HG03045 (cell line): ENCODE data around the gene IL1RAPL1.

ENCODE experiments used
- ATAC-seq: cut with Tn5 transposase; IDR thresholded peaks from one replicate; pipeline ENCODE4 v1.9.1; 2021; ENCODE audit warnings: mild to moderate bottlenecking, moderate library complexity; ENCODE audit not compliant: unreplicated experiment

Gene IL1RAPL1

GRCh38 chrX:29851857-29852605 is 1264.8 kb downstream of the IL1RAPL1 start:
- no peak for ATAC-seq

- no peak for ATAC-seq
Measured at GRCh38 chrX:29852767-29853166, 1265.5 kb downstream of the IL1RAPL1 start.

GRCh38 chrX:29858714-29859113 is 1271.5 kb downstream of the IL1RAPL1 start:
- ATAC-seq: no peak

- no peak for ATAC-seq
Measured at GRCh38 chrX:29862126-29862677, 1275.0 kb downstream of the IL1RAPL1 start.

GRCh38 chrX:29867971-29868370 is 1280.7 kb downstream of the IL1RAPL1 start:
- ATAC-seq: no peak

GRCh38 chrX:29869837-29870236 is 1282.6 kb downstream of the IL1RAPL1 start:
- no peak for ATAC-seq

- ATAC-seq: no peak
Measured at GRCh38 chrX:29870608-29871007, 1283.4 kb downstream of the IL1RAPL1 start.

- no peak for ATAC-seq
Measured at GRCh38 chrX:29872831-29873230, 1285.6 kb downstream of the IL1RAPL1 start.

- no peak for ATAC-seq
Measured at GRCh38 chrX:29876733-29877132, 1289.5 kb downstream of the IL1RAPL1 start.

GRCh38 chrX:29880977-29881376 is 1293.7 kb downstream of the IL1RAPL1 start:
- no peak for ATAC-seq

GRCh38 chrX:29890004-29890403 is 1302.8 kb downstream of the IL1RAPL1 start:
- no peak for ATAC-seq

GRCh38 chrX:29890646-29891200 is 1303.5 kb downstream of the IL1RAPL1 start:
- ATAC-seq: no peak

GRCh38 chrX:29902004-29902403 is 1314.8 kb downstream of the IL1RAPL1 start:
- no peak for ATAC-seq

GRCh38 chrX:29903360-29903759 is 1316.1 kb downstream of the IL1RAPL1 start:
- no peak for ATAC-seq

GRCh38 chrX:29911673-29912072 is 1324.4 kb downstream of the IL1RAPL1 start:
- ATAC-seq: no peak

- no peak for ATAC-seq
Measured at GRCh38 chrX:29913647-29914046, 1326.4 kb downstream of the IL1RAPL1 start.

GRCh38 chrX:29922607-29923006 is 1335.4 kb downstream of the IL1RAPL1 start:
- no peak for ATAC-seq

GRCh38 chrX:29926056-29926455 is 1338.8 kb downstream of the IL1RAPL1 start:
- ATAC-seq: no peak

GRCh38 chrX:29926659-29927058 is 1339.4 kb downstream of the IL1RAPL1 start:
- no peak for ATAC-seq

- ATAC-seq: no peak
Measured at GRCh38 chrX:29935455-29935854, 1348.2 kb downstream of the IL1RAPL1 start.

GRCh38 chrX:29940750-29941149 is 1353.5 kb downstream of the IL1RAPL1 start:
- no peak for ATAC-seq

- no peak for ATAC-seq
Measured at GRCh38 chrX:29941287-29941686, 1354.0 kb downstream of the IL1RAPL1 start.
